Measurements from ENCODE around the gene FMNL3. TPM values are rescaled to one million over a fixed set of nuclear protein-coding genes. Genes with fewer than 3 reads are reported as not detected.
A peak's percentile ranks its signal among the peaks of the same experiment; 100 is the strongest.

Gene FMNL3
- total and polyA plus RNA-seq, 2 of the 8 experiments (the other 6 are each of a cell fraction or from before 2014, with no cell fraction given): 8.6 to 29.0 TPM

GRCh38 chr12:49603721-49604120 is 103.5 kb downstream of the FMNL3 start:
- no peak overlapping the region; the same call in 1 of the 2 replicates for H2BK5ac ChIP-seq (ENCODE audit: low read depth, low read length)
- no peak for DNase-seq (ENCODE audit: low read depth in 1 of 2, low spot score in 2 of 2)
- H4K20me1 ChIP-seq (replicated peaks in 1 of 2; ENCODE audit: control insufficient read depth in 1 of 2, insufficient read depth in 2 of 2, low read length in 2 of 2): no peaks in the 10 kb centered on the region
- ChIA-PET POLR2A (ENCODE audit: partially characterized antibody) (interaction anchor here (0.8 to 2.2 kb wide), 3 partner anchors 36 to 138 kb away, joined by 3 to 6 read pairs (median 3); partner anchors contain the start of gene MCRS1), CTCF (ENCODE audit: partially characterized antibody) (interaction anchor here (1.1 to 3.2 kb wide), 7 partner anchors 11 to 256 kb away, joined by 3 to 15 read pairs (median 9); no protein-coding TSS in a partner anchor)
- no peak overlapping the region for H4K8ac ChIP-seq (ENCODE audit: extremely low read depth, insufficient read depth, low read length)
- 73% methylated on average over 1 of the region's 1 CpG; no CpG with 5 or more reads in 1 of the 2 experiments for WGBS, 2 experiments (ENCODE audit: extremely low coverage in 1 of 2, insufficient coverage in 1 of 2, insufficient read length in 1 of 2, insufficient replicate concordance in 2 of 2, low coverage in 1 of 2, low lambda C conversion rate in 2 of 2, missing lambda C conversion rate in 1 of 2)
- no peak overlapping the region for H3K18ac ChIP-seq (ENCODE audit: extremely low read depth, low read length)
- no peaks in the 10 kb centered on the region for H3K23me2 ChIP-seq (ENCODE audit: low read depth, low read length)
- H3K4me1 ChIP-seq (replicated peaks in 1 of 4; ENCODE audit: control insufficient read depth in 3 of 4, insufficient read depth in 4 of 4, low read length in 3 of 4): no peaks in the 10 kb centered on the region
- no peak overlapping the region for H3K4ac ChIP-seq (replicated peaks; ENCODE audit: insufficient read length, low read depth, low read length)
- H3K9ac ChIP-seq (replicated peaks in 1 of 4; ENCODE audit: extremely low read depth in 1 of 4, low read depth in 3 of 4, low read length in 3 of 4): no peak overlapping the region
- no peaks in the 10 kb centered on the region for H3K79me1 ChIP-seq (ENCODE audit: low read depth, low read length)
- H2AK5ac ChIP-seq (ENCODE audit: low read depth, low read length): no peak overlapping the region
- H3K36me3 ChIP-seq (ENCODE audit: control insufficient read depth in 2 of 4, insufficient read depth in 4 of 4, low read length in 3 of 4): no peaks in the 10 kb centered on the region
- no peak overlapping the region for H4K91ac ChIP-seq (replicated peaks; ENCODE audit: insufficient read length, low read length)
- H3K9me3 ChIP-seq (ENCODE audit: insufficient read depth in 2 of 2, low read depth in 1 of 2, low read length in 1 of 2): no peaks in the 10 kb centered on the region
- no peak overlapping the region for H2AFZ ChIP-seq (ENCODE audit: low read length)
- H3K79me2 ChIP-seq (ENCODE audit: control insufficient read depth in 1 of 2, insufficient read depth in 2 of 2, low read length in 2 of 2): no peaks in the 10 kb centered on the region
- H3K4me2 ChIP-seq (ENCODE audit: insufficient read depth in 1 of 2, low read depth in 2 of 2, low read length in 2 of 2): no peak overlapping the region
- peaks cover 0 to 4% (median 0%) of the 10 kb centered on the region in 4 experiments; a peak in 3 of 7 replicates for H3K27me3 ChIP-seq (replicated peaks in 1 of 4; ENCODE audit: control insufficient read depth in 3 of 4, extremely low read depth in 1 of 4, insufficient read depth in 3 of 4, low read length in 3 of 4)
- FAIRE-seq: no peak
- no peak overlapping the region for H3K56ac ChIP-seq (replicated peaks; ENCODE audit: insufficient read length, low read depth, low read length)
- H3K14ac ChIP-seq (ENCODE audit: insufficient read length): no peak overlapping the region
- H2BK120ac ChIP-seq (replicated peaks; ENCODE audit: low read depth, low read length): no peak overlapping the region
- H2BK20ac ChIP-seq (ENCODE audit: low read length): no peak overlapping the region
- H3K23ac ChIP-seq (ENCODE audit: insufficient read length): no peak overlapping the region
- H3K4me3 ChIP-seq (ENCODE audit: extremely low read depth in 1 of 4, insufficient read depth in 2 of 4, low read depth in 3 of 4, low read length in 4 of 4): no peak overlapping the region
- H2BK15ac ChIP-seq (ENCODE audit: low read length): no peak overlapping the region
- H3K27ac ChIP-seq (ENCODE audit: low read depth, low read length): no peak overlapping the region
- 0 out of 2 replicates have a peak overlapping the region, but pooled peaks have one; percentile 18 for H2BK12ac ChIP-seq (ENCODE audit: low read depth, low read length)
- no peak overlapping the region for H4K5ac ChIP-seq (ENCODE audit: insufficient read length, low read depth, low read length)
- TF ChIP-seq CBX5 (IDR thresholded peaks at IDR 0.05; ENCODE audit: low read depth, low read length) (no peak), SUZ12 (IDR thresholded peaks at IDR 0.05; ENCODE audit: low read length) (no peak), POLR2AphosphoS5 (IDR thresholded peaks at IDR 0.05; ENCODE audit: low read depth, low read length) (no peak)

Measured in H1 (cell line).